Measurements from ENCODE around the gene DCC.

DCC gene

DNA sequence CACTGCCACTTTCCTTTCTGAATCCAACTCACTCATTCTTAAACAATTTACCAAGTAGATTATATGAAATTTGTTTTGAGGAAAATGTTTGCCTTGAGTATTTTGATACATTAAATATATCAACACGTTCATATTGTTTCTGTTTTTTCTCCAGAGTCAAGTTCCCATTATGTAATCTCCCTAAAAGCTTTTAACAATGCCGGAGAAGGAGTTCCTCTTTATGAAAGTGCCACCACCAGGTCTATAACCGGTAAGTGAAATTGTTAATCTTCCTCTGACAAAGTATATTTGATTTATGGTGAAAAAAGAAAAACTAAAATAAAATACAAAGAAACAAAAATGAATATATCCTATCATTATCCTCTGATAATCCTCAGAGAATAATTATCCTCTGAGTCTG, 1045.9 kb downstream of the DCC start:
- no peak overlapping the region for H3K4me3 Mint-ChIP-seq
- no peaks in the 10 kb centered on the region for H3K36me3 Mint-ChIP-seq (ENCODE audit: low read depth)
- no peaks in the 10 kb centered on the region for H3K9me3 Mint-ChIP-seq
- H3K4me1 Mint-ChIP-seq (ENCODE audit: low read depth) = no peaks in the 10 kb centered on the region
- H3K27ac Mint-ChIP-seq = no peak overlapping the region
- H3K27me3 Mint-ChIP-seq (ENCODE audit: low read depth) = no peaks in the 10 kb centered on the region

GRCh38 chr18:53387581-53387980, 1047.6 kb downstream of the DCC start:
- Mint-ChIP-seq H3K4me3 (no peak overlapping the region), H3K27ac (no peak overlapping the region), H3K27me3 (ENCODE audit: low read depth) (no peaks in the 10 kb centered on the region), H3K9me3 (no peaks in the 10 kb centered on the region), H3K36me3 (ENCODE audit: low read depth) (no peaks in the 10 kb centered on the region), H3K4me1 (ENCODE audit: low read depth) (no peaks in the 10 kb centered on the region)

- Mint-ChIP-seq H3K4me3 (no peak overlapping the region), H3K9me3 (no peaks in the 10 kb centered on the region), H3K27ac (no peak overlapping the region), H3K36me3 (ENCODE audit: low read depth) (no peaks in the 10 kb centered on the region), H3K4me1 (ENCODE audit: low read depth) (no peaks in the 10 kb centered on the region), H3K27me3 (ENCODE audit: low read depth) (no peaks in the 10 kb centered on the region)
Measured at GRCh38 chr18:53402670-53403069, 1062.7 kb downstream of the DCC start.

GRCh38 chr18:53408271-53408670, 1068.3 kb downstream of the DCC start:
- Mint-ChIP-seq H3K36me3 (ENCODE audit: low read depth) (no peaks in the 10 kb centered on the region), H3K4me3 (no peak overlapping the region), H3K27ac (no peak overlapping the region), H3K27me3 (ENCODE audit: low read depth) (no peaks in the 10 kb centered on the region), H3K9me3 (no peaks in the 10 kb centered on the region), H3K4me1 (ENCODE audit: low read depth) (no peaks in the 10 kb centered on the region)

GRCh38 chr18:53411511-53411910, 1071.5 kb downstream of the DCC start:
- no peaks in the 10 kb centered on the region for H3K9me3 Mint-ChIP-seq
- no peaks in the 10 kb centered on the region for H3K27me3 Mint-ChIP-seq (ENCODE audit: low read depth)
- H3K27ac Mint-ChIP-seq = no peak overlapping the region
- H3K4me1 Mint-ChIP-seq (ENCODE audit: low read depth) = no peaks in the 10 kb centered on the region
- no peak overlapping the region for H3K4me3 Mint-ChIP-seq
- no peaks in the 10 kb centered on the region for H3K36me3 Mint-ChIP-seq (ENCODE audit: low read depth)

DNA sequence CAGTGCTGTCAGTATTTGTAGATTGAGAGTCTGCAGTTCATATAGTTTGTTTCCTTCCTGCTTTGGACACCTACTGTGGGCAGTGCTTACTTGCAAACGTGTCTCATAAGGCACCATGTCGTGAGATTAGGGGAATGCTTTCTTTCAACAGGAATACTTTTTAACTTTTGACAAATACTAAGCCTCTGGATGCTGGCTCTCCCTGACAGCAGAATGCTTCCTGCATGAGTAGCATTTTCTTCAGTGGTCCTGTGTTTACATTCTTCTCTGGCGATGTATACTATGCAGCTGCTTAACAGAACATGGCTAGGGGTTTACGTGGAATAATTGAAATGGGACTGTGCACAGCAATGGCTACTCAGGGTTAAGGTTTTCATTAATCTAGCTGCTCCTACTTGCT, 1077.0 kb downstream of the DCC start:
- H3K27ac Mint-ChIP-seq = no peak overlapping the region
- no peak overlapping the region for H3K4me3 Mint-ChIP-seq
- H3K4me1 Mint-ChIP-seq (ENCODE audit: low read depth) = no peaks in the 10 kb centered on the region
- H3K9me3 Mint-ChIP-seq = no peaks in the 10 kb centered on the region
- H3K27me3 Mint-ChIP-seq (ENCODE audit: low read depth) = no peaks in the 10 kb centered on the region
- H3K36me3 Mint-ChIP-seq (ENCODE audit: low read depth) = no peaks in the 10 kb centered on the region

DNA sequence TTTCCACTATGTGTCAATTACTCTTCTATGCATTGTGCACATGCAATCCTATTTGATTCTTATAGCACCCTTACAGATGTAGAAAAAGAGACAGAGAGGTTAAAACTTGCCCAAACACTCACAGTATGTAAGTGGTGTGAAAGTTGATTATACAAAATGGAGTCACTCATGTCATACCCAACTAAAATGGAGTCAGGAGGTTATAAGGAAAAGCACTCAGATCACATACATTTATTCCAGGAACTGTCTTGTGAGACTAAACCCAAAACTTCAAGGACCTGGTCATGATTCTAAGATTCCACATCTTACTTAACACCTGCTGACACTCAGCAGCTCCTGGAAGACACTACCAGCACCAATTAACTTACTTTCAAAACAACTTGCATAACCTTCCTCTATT, 1081.9 kb downstream of the DCC start:
- Mint-ChIP-seq H3K4me3 (no peak overlapping the region), H3K27me3 (ENCODE audit: low read depth) (no peaks in the 10 kb centered on the region), H3K4me1 (ENCODE audit: low read depth) (no peaks in the 10 kb centered on the region), H3K27ac (no peak overlapping the region), H3K9me3 (no peaks in the 10 kb centered on the region), H3K36me3 (ENCODE audit: low read depth) (no peaks in the 10 kb centered on the region)

- Mint-ChIP-seq H3K27ac (no peak overlapping the region), H3K9me3 (no peaks in the 10 kb centered on the region), H3K27me3 (ENCODE audit: low read depth) (no peaks in the 10 kb centered on the region), H3K4me1 (ENCODE audit: low read depth) (no peaks in the 10 kb centered on the region), H3K36me3 (ENCODE audit: low read depth) (no peaks in the 10 kb centered on the region), H3K4me3 (no peak overlapping the region)
Measured at GRCh38 chr18:53422896-53423295, 1082.9 kb downstream of the DCC start.

DNA sequence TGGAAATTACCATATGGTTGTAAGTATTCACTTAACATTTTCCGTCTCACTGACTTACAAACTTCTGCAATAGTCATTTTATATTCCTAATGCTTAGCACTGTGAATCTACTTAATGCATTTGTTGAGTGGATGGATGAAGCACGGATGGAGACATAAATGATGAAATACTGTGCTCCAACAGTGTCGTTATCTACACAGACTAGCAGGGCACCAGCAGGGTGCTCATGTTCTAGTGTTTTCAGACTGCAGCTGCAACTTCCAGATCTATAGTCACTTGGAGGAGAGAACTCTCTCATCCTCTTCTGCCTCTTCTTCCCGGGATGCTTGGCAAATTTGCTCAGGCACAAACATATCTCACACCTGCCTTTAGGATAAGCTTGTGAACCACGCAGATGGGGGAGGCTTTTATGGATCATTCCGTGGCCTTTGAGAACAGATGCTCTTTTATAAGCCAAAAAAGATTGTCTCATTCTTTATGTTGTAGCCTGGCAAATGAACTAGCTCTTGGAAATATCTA, 1086.7 kb downstream of the DCC start:
- H3K36me3 Mint-ChIP-seq (ENCODE audit: low read depth) = no peaks in the 10 kb centered on the region
- no peaks in the 10 kb centered on the region for H3K4me1 Mint-ChIP-seq (ENCODE audit: low read depth)
- H3K4me3 Mint-ChIP-seq = no peak overlapping the region
- no peak overlapping the region for H3K27ac Mint-ChIP-seq
- no peaks in the 10 kb centered on the region for H3K9me3 Mint-ChIP-seq
- no peaks in the 10 kb centered on the region for H3K27me3 Mint-ChIP-seq (ENCODE audit: low read depth)

DNA sequence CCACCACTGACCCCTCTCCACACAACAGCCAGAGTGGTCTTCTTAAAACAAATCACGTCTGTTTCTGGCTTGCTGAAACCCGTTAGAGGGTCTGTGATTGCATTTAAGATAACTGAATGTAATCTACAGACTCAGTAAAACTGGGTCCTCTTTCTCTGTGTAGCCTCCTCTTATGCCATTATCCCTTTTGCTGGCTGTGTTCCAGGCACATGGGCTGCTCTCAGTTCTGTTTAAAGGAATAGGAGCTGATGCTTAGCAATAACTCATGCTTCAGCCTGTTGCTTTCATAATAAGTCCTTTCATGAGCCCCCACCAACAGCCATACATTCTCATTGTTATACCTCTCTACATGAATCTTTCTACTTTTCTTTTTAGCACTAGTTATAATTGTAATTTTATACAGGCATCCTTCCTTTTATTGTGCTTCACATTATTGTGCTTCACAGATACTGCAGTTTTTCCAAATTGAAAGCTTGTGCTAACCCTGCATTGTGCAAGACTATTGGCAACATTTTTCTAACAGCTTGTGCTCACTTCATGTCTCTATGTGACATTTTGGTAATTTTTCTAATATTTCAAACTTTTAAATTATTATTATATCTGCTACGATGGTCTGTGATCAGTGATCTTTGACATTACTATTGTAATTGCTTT, 1101.9 kb downstream of the DCC start:
- H3K36me3 Mint-ChIP-seq (ENCODE audit: low read depth) = no peaks in the 10 kb centered on the region
- H3K4me1 Mint-ChIP-seq (ENCODE audit: low read depth) = no peaks in the 10 kb centered on the region
- H3K4me3 Mint-ChIP-seq = no peak overlapping the region
- H3K27me3 Mint-ChIP-seq (ENCODE audit: low read depth) = no peaks in the 10 kb centered on the region
- H3K9me3 Mint-ChIP-seq = peaks cover 8% of the 10 kb centered on the region
- no peak overlapping the region for H3K27ac Mint-ChIP-seq

DNA sequence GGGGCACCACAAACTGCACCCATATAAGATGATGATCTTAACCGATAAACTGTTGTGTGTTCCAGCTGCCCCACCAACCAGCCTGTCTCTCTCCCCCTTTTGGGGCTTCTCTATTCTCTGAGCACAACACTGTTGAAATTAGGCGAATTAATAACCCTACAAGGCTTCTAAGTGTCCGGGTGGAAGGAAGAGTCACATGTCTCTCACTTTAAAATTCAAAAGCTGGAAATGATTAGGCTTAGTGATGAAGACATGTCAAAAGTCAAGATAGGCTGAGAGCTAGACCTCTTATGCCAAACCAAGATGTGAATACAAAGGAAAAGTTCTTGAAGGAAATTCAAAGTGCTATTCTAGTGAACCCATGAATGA, 1102.4 kb downstream of the DCC start:
- Mint-ChIP-seq H3K27me3 (ENCODE audit: low read depth) (no peaks in the 10 kb centered on the region), H3K36me3 (ENCODE audit: low read depth) (no peaks in the 10 kb centered on the region), H3K9me3 (peaks cover 8% of the 10 kb centered on the region), H3K4me3 (no peak overlapping the region), H3K4me1 (ENCODE audit: low read depth) (no peaks in the 10 kb centered on the region), H3K27ac (no peak overlapping the region)

DNA sequence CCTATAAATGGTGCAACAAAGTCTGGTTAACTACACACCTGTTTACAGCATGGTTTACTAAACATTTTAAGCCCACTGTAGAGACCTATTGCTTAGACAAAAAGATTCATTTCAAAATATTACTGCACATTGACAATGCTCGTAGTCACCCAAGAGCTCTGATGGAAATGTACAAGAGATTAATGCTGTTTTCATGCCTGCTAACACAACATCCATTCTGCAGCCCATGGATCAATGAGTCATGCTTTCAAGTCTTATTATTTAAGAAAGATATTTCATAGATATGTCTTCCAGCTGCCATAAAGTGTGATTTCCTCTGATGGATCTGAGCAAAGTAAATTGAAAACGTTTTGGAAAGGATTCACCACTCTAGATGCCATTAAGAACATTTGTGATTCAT, 1103.3 kb downstream of the DCC start:
- no peaks in the 10 kb centered on the region for H3K27me3 Mint-ChIP-seq (ENCODE audit: low read depth)
- H3K27ac Mint-ChIP-seq = no peak overlapping the region

GRCh38 chr18:53443831-53444230, 1103.8 kb downstream of the DCC start:
- Mint-ChIP-seq H3K27me3 (ENCODE audit: low read depth) (no peaks in the 10 kb centered on the region), H3K36me3 (ENCODE audit: low read depth) (no peaks in the 10 kb centered on the region), H3K4me1 (ENCODE audit: low read depth) (no peaks in the 10 kb centered on the region), H3K27ac (no peak overlapping the region), H3K9me3 (peaks cover 8% of the 10 kb centered on the region), H3K4me3 (no peak overlapping the region)

More for the DNA sequence above, 1103.3 kb downstream of the DCC start:
- no peak overlapping the region for H3K4me3 Mint-ChIP-seq
- H3K9me3 Mint-ChIP-seq = peaks cover 8% of the 10 kb centered on the region
- H3K36me3 Mint-ChIP-seq (ENCODE audit: low read depth) = no peaks in the 10 kb centered on the region
- H3K4me1 Mint-ChIP-seq (ENCODE audit: low read depth) = no peaks in the 10 kb centered on the region

GRCh38 chr18:53451902-53452301, 1111.9 kb downstream of the DCC start:
- H3K36me3 Mint-ChIP-seq (ENCODE audit: low read depth) = no peaks in the 10 kb centered on the region
- no peaks in the 10 kb centered on the region for H3K4me1 Mint-ChIP-seq (ENCODE audit: low read depth)
- H3K9me3 Mint-ChIP-seq = no peaks in the 10 kb centered on the region
- no peak overlapping the region for H3K27ac Mint-ChIP-seq
- no peaks in the 10 kb centered on the region for H3K27me3 Mint-ChIP-seq (ENCODE audit: low read depth)
- H3K4me3 Mint-ChIP-seq = no peak overlapping the region

DNA sequence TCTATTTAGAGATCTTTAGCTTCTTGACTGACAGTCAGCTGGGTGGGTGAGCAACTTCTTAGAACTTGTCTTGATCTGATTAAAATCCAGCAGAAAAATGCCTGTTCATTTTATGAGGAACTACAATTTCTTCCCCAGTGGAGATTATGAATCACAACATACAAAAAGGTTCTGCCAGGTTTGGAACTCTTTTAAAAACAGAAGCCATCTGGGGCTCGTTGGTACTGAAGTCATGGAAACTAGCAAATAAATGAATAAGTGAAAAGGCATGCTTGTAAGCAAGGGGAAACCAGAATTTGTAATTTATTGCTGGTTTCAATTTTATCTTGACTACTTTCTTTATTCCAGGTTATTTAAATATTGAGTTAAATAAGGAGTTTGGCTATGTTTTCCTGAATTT, 1117.1 kb downstream of the DCC start:
- no peaks in the 10 kb centered on the region for H3K4me1 Mint-ChIP-seq (ENCODE audit: low read depth)
- H3K4me3 Mint-ChIP-seq = no peak overlapping the region
- H3K36me3 Mint-ChIP-seq (ENCODE audit: low read depth) = no peaks in the 10 kb centered on the region
- no peaks in the 10 kb centered on the region for H3K9me3 Mint-ChIP-seq
- H3K27ac Mint-ChIP-seq = no peak overlapping the region
- no peaks in the 10 kb centered on the region for H3K27me3 Mint-ChIP-seq (ENCODE audit: low read depth)

DNA sequence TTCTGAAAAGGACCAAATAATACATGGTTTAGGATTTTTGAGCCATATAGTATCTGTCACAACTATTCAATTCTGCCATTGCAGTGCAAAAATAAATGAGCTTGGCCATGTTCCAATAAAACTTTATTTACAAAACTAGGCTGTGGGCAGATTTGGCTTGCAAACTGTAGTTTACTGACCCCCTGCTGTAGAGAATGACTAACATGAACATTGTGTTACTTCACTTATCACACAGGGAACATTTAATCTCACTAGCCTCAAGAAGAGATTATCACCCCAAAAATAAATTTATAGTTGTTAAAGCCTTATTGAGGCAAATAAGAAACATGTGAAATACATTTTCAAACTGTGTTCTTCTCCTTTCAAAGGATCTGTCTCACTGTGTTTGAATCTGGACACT, 1118.3 kb downstream of the DCC start:
- H3K27me3 Mint-ChIP-seq (ENCODE audit: low read depth) = no peaks in the 10 kb centered on the region
- H3K4me1 Mint-ChIP-seq (ENCODE audit: low read depth) = no peaks in the 10 kb centered on the region
- no peak overlapping the region for H3K4me3 Mint-ChIP-seq
- H3K27ac Mint-ChIP-seq = no peak overlapping the region
- H3K9me3 Mint-ChIP-seq = peaks cover 4% of the 10 kb centered on the region
- no peaks in the 10 kb centered on the region for H3K36me3 Mint-ChIP-seq (ENCODE audit: low read depth)

Data from T-helper 1 cell treated with Interleukin-12 subunit alpha and Interleukin-12 subunit beta and Interleukin-4 antibody, amounts not matched to agents 30 μg/mL and 1 μg/mL, for 36 hours (primary cell).